ENCODE data around the gene SMARCA4.

- TF ChIP-seq CTCF (conservative IDR thresholded peaks at IDR 0.05) = no peak
- no peak for TF ChIP-seq ZFX (IDR thresholded peaks at IDR 0.05)
Measured at GRCh38 chr19:11033251-11033650, 72.4 kb downstream of the SMARCA4 start.

Measured in C4-2B (cell line).